Neuronal stem cell (in vitro differentiated cells): ENCODE results near the gene PNLDC1.
"Not testable (repeated sequence)": the region's sequence is repeated elsewhere in the genome, so short reads cannot be mapped to it uniquely, and the experiment has no call there.

ENCODE experiments used
- DNase-seq: peaks from one replicate; pipeline ENCODE4 v3.0.0-alpha.2; 2013; ENCODE audit warnings: low spot score
- H2AFZ ChIP-seq: one replicate; pipeline ENCODE4 v1.6.1; 2013; ENCODE audit warnings: mild to moderate bottlenecking, low read length, inconsistent platforms
- H2AK5ac ChIP-seq: 2 replicates; pipeline ENCODE4 v1.6.1; 2013; ENCODE audit warnings: low read depth, mild to moderate bottlenecking, inconsistent platforms, low read length, moderate library complexity, mixed read lengths
- H2BK120ac ChIP-seq: 2 replicates; pipeline ENCODE4 v1.6.1; 2013; ENCODE audit warnings: low read depth, mild to moderate bottlenecking, inconsistent platforms, low read length, moderate library complexity, mixed read lengths
- H2BK12ac ChIP-seq: one replicate; pipeline ENCODE4 v1.6.1; 2013; ENCODE audit warnings: low read length, inconsistent platforms
- H2BK15ac ChIP-seq: 2 replicates; pipeline ENCODE4 v1.6.1; 2013; ENCODE audit warnings: mild to moderate bottlenecking, low read length, inconsistent platforms, mixed read lengths
- H2BK5ac ChIP-seq: one replicate; pipeline ENCODE4 v1.6.1; 2013; ENCODE audit warnings: inconsistent platforms, mild to moderate bottlenecking, low read length, moderate library complexity
- H3K14ac ChIP-seq: one replicate; pipeline ENCODE4 v1.6.1; 2013; ENCODE audit warnings: low read length, inconsistent platforms
- H3K18ac ChIP-seq: 2 replicates; pipeline ENCODE4 v1.6.1; 2013; ENCODE audit warnings: low read length, inconsistent platforms
- H3K23ac ChIP-seq: 2 replicates; pipeline ENCODE4 v1.6.1; 2013; ENCODE audit warnings: low read depth, mild to moderate bottlenecking, mixed read lengths, low read length, inconsistent platforms; ENCODE audit not compliant: poor library complexity
- H3K27ac ChIP-seq: replicated peaks from 3 replicates; pipeline ENCODE4 v1.5.1; 2013; ENCODE audit warnings: low read length, inconsistent platforms
- H3K27me3 ChIP-seq, 3 experiments: 2 replicates each; pipeline ENCODE4 v1.6.1; 2013; ENCODE audit warnings: low read length in 3 of 3, mild to moderate bottlenecking in 2 of 3, inconsistent platforms in 1 of 3, low read depth in 1 of 3, mixed read lengths in 1 of 3, moderate library complexity in 1 of 3; ENCODE audit not compliant: control insufficient read depth in 3 of 3, insufficient read depth in 3 of 3
- H3K36me3 ChIP-seq, 2 donors: replicated peaks in 1 of 2; 2 replicates each; pipeline ENCODE4 v1.6.1; 2013; ENCODE audit warnings: low read length in 2 of 2; ENCODE audit not compliant: control insufficient read depth in 2 of 2, insufficient read depth in 2 of 2
- H3K4ac ChIP-seq: 2 replicates; pipeline ENCODE4 v1.6.1; 2013; ENCODE audit warnings: inconsistent platforms, mild to moderate bottlenecking, low read length, moderate library complexity
- H3K4me1 ChIP-seq, 2 donors: 1 replicate in 1 of 2; 2 replicates in 1 of 2; pipeline ENCODE4 v1.6.1; 2013; ENCODE audit warnings: low read length in 2 of 2, low read depth in 1 of 2; ENCODE audit not compliant: control insufficient read depth in 2 of 2, insufficient read depth in 1 of 2
- H3K4me2 ChIP-seq: one replicate; pipeline ENCODE4 v1.6.1; 2013; ENCODE audit warnings: mild to moderate bottlenecking, low read length, inconsistent platforms; ENCODE audit not compliant: insufficient read depth, poor library complexity, severe bottlenecking
- H3K4me3 ChIP-seq, 2 donors: 2 replicates each; pipeline ENCODE4 v1.5.1; 2013; ENCODE audit warnings: low read length in 2 of 2, mild to moderate bottlenecking in 2 of 2, inconsistent platforms in 1 of 2, moderate library complexity in 1 of 2
- H3K79me1 ChIP-seq: one replicate; pipeline ENCODE4 v1.6.1; 2013; ENCODE audit warnings: low read depth, mild to moderate bottlenecking, inconsistent platforms, low read length, moderate library complexity
- H3K9ac ChIP-seq: one replicate; pipeline ENCODE4 v1.6.1; 2013; ENCODE audit warnings: mild to moderate bottlenecking, low read depth, low read length, inconsistent platforms; ENCODE audit not compliant: poor library complexity
- H3K9me3 ChIP-seq, 2 donors: replicated peaks in 1 of 2; 2 replicates each; pipeline versions ENCODE3 to v1.6.1; 2013; ENCODE audit warnings: low read length in 2 of 2, mild to moderate bottlenecking in 2 of 2, inconsistent platforms in 1 of 2, low read depth in 1 of 2, mixed read lengths in 1 of 2, moderate library complexity in 1 of 2; ENCODE audit not compliant: control insufficient read depth in 2 of 2, insufficient read depth in 1 of 2
- H4K8ac ChIP-seq: one replicate; pipeline ENCODE4 v1.6.1; 2013; ENCODE audit warnings: low read depth, mild to moderate bottlenecking, inconsistent platforms, low read length, moderate library complexity
- H4K91ac ChIP-seq: one replicate; pipeline ENCODE4 v1.6.1; 2013; ENCODE audit warnings: low read length, low read depth, mild to moderate bottlenecking, inconsistent platforms; ENCODE audit not compliant: poor library complexity
- WGBS, 2 donors: extraction: QIAGEN DNeasy Blood & Tissue Kit; methylation state at CpG; one replicate each; pipeline ENCODE4 v1.1.7; 2013; ENCODE audit warnings: missing lambda C conversion rate in 2 of 2, mixed read lengths in 1 of 2; ENCODE audit not compliant: insufficient read length in 2 of 2, insufficient replicate concordance in 1 of 2; ENCODE audit errors: extremely low coverage in 2 of 2; 5-methylcytosine and 5-hydroxymethylcytosine counted together

PNLDC1 gene

GRCh38 chr6:159790956-159791598 lies 9.0 kb upstream of the PNLDC1 start:
- no CpG with 5 or more reads among the region's 18 CpGs for WGBS, 2 donors
- H3K27ac ChIP-seq, result no peak overlapping the region

GRCh38 chr6:159794976-159795375 lies 5.1 kb upstream of the PNLDC1 start:
- not testable (repeated sequence) for DNase-seq, H3K27ac ChIP-seq, H4K91ac ChIP-seq, H3K4me2 ChIP-seq, H2AFZ ChIP-seq, H3K4me3 ChIP-seq, H2BK15ac ChIP-seq, H3K9me3 ChIP-seq, H3K23ac ChIP-seq, H4K8ac ChIP-seq, H2BK5ac ChIP-seq, H3K18ac ChIP-seq, H3K4ac ChIP-seq, H3K27me3 ChIP-seq, H3K14ac ChIP-seq, H3K4me1 ChIP-seq, H2BK120ac ChIP-seq, H2AK5ac ChIP-seq, H2BK12ac ChIP-seq, H3K9ac ChIP-seq, H3K79me1 ChIP-seq
- H3K36me3 ChIP-seq, result peaks cover 17 to 83% of the 10 kb centered on the region in 2 donors
- WGBS, 2 donors, result no CpG with 5 or more reads among the region's 8 CpGs

More at GRCh38 chr6:159790956-159791598, 9.0 kb upstream of the PNLDC1 start:
- no peak for DNase-seq
- Histone ChIP-seq H3K18ac (no peak overlapping the region), H3K9me3 (no peaks in the 10 kb centered on the region), H3K4ac (no peak overlapping the region), H3K36me3 (peaks cover 5 to 69% of the 10 kb centered on the region in 2 donors), H2BK12ac (no peak overlapping the region), H3K4me3 (peak overlapping the region; percentile 89 to 100), H3K14ac (no peak overlapping the region), H3K9ac (peak overlapping the region; percentile 33), H2AK5ac (no peak overlapping the region), H4K91ac (no peak overlapping the region), H3K23ac (no peak overlapping the region), H3K79me1 (peaks cover 10% of the 10 kb centered on the region), H2BK120ac (no peak overlapping the region), H3K4me2 (peak overlapping the region; percentile 51), H2BK15ac (no peak overlapping the region), H3K27me3 (no peaks in the 10 kb centered on the region), H4K8ac (no peak overlapping the region), H2AFZ (peak overlapping the region; percentile 91), H3K4me1 (peaks cover 6 to 15% of the 10 kb centered on the region in 2 donors), H2BK5ac (no peak overlapping the region)

GRCh38 chr6:159797554-159797953 lies 2.5 kb upstream of the PNLDC1 start:
- Histone ChIP-seq H2BK5ac (no peak overlapping the region), H2BK15ac (no peak overlapping the region), H3K4me3 (no peak overlapping the region), H3K4me2 (no peak overlapping the region), H3K9me3 (no peaks in the 10 kb centered on the region), H3K18ac (no peak overlapping the region), H3K14ac (no peak overlapping the region), H4K91ac (no peak overlapping the region), H2AK5ac (no peak overlapping the region), H3K4ac (no peak overlapping the region), H3K36me3 (peaks cover 16 to 67% of the 10 kb centered on the region in 2 donors), H3K9ac (no peak overlapping the region), H3K23ac (no peak overlapping the region), H4K8ac (no peak overlapping the region), H3K27ac (no peak overlapping the region), H3K79me1 (peaks cover 1% of the 10 kb centered on the region), H3K27me3 (no peaks in the 10 kb centered on the region), H3K4me1 (no peaks in the 10 kb centered on the region), H2BK120ac (no peak overlapping the region), H2BK12ac (no peak overlapping the region), H2AFZ (no peak overlapping the region)
- DNase-seq, result no peak
- no CpG with 5 or more reads among the region's 1 CpG for WGBS, 2 donors

GRCh38 chr6:159801935-159802334 lies 1.9 kb downstream of the PNLDC1 start:
- no CpG with 5 or more reads among the region's 8 CpGs for WGBS, 2 donors
- no peak overlapping the region for H2BK120ac ChIP-seq
- no peak overlapping the region for H2BK5ac ChIP-seq
- H3K14ac ChIP-seq, result no peak overlapping the region
- H3K4me1 ChIP-seq, result no peaks in the 10 kb centered on the region
- H3K36me3 ChIP-seq, result peaks cover 10 to 30% of the 10 kb centered on the region in 2 donors
- no peak overlapping the region for H3K18ac ChIP-seq
- H3K23ac ChIP-seq, result no peak overlapping the region
- no peak overlapping the region for H2BK15ac ChIP-seq
- H3K4me2 ChIP-seq, result no peak overlapping the region
- no peak for DNase-seq
- H3K27me3 ChIP-seq, result no peaks in the 10 kb centered on the region
- H2AK5ac ChIP-seq, result no peak overlapping the region
- H4K91ac ChIP-seq, result no peak overlapping the region
- no peaks in the 10 kb centered on the region for H3K9me3 ChIP-seq
- no peak overlapping the region for H4K8ac ChIP-seq
- no peaks in the 10 kb centered on the region for H3K79me1 ChIP-seq
- no peak overlapping the region for H2BK12ac ChIP-seq
- no peak overlapping the region for H3K4ac ChIP-seq
- no peak overlapping the region for H2AFZ ChIP-seq
- H3K9ac ChIP-seq, result no peak overlapping the region
- no peak overlapping the region for H3K4me3 ChIP-seq
- H3K27ac ChIP-seq, result no peak overlapping the region
